Activated CD8-positive, alpha-beta T cell treated with anti-CD3 and anti-CD28 coated beads, Interleukin-2, amount 10 ng/mL, durations not matched to agents 7 days and 5 days (primary cell): ENCODE data around the gene IL17RE. TPM values are rescaled to one million over a fixed set of nuclear protein-coding genes. Genes with fewer than 3 reads are reported as not detected.
A peak's percentile ranks its signal among the peaks of the same experiment; 100 is the strongest.
"Not testable (repeated sequence)": the region's sequence is repeated elsewhere in the genome, so short reads cannot be mapped to it uniquely, and the experiment has no call there.

Experiments used
- ATAC-seq: fragments of 150-1000 bp; cut with Tn5 transposase; one replicate; pipeline ENCODE4 v1.10.0; 2021; ENCODE audit warnings: moderate library complexity
- CTCF ChIA-PET: fragments of 350-600 bp; sonication (Branson Sonifier 250); formaldehyde crosslinking; loops from one replicate; lab custom pipeline; 2021; ENCODE audit warnings: antibody characterized with exemption; lab: Charles Lee
- POLR2A ChIA-PET: fragments of 350-600 bp; sonication (Branson Sonifier 250); formaldehyde crosslinking; loops from one replicate; lab custom pipeline; 2021; ENCODE audit warnings: antibody characterized with exemption; lab: Charles Lee
- DNase-seq: peaks from one replicate; pipeline ENCODE4 v3.0.0-alpha.2; 2020
- H3K27ac Mint-ChIP-seq: one replicate; pipeline ENCODE4 v1.8.0; 2021; ENCODE audit warnings: mild to moderate bottlenecking, mixed read lengths
- H3K27me3 Mint-ChIP-seq: one replicate; pipeline ENCODE4 v1.8.0; 2021; ENCODE audit warnings: low read depth, mixed read lengths
- H3K36me3 Mint-ChIP-seq: one replicate; pipeline ENCODE4 v1.8.0; 2021; ENCODE audit warnings: low read depth, mixed read lengths
- H3K4me1 Mint-ChIP-seq: one replicate; pipeline ENCODE4 v1.8.0; 2021; ENCODE audit warnings: low read depth, mixed read lengths
- H3K4me3 Mint-ChIP-seq: one replicate; pipeline ENCODE4 v1.8.0; 2021; ENCODE audit warnings: mild to moderate bottlenecking, mixed read lengths
- H3K9me3 Mint-ChIP-seq: one replicate; pipeline ENCODE4 v1.8.0; 2022; ENCODE audit warnings: mixed read lengths; ENCODE audit not compliant: insufficient read depth
- total RNA-seq, 2 experiments: library from RNA; stranded (reverse); gene quantifications; one replicate each; pipeline ENCODE4 v1.2.3, GENCODE V29; 2021

The IL17RE gene
- total RNA-seq, 2 experiments from 2014 or later, result 1.3 to 1.8 TPM

DNA sequence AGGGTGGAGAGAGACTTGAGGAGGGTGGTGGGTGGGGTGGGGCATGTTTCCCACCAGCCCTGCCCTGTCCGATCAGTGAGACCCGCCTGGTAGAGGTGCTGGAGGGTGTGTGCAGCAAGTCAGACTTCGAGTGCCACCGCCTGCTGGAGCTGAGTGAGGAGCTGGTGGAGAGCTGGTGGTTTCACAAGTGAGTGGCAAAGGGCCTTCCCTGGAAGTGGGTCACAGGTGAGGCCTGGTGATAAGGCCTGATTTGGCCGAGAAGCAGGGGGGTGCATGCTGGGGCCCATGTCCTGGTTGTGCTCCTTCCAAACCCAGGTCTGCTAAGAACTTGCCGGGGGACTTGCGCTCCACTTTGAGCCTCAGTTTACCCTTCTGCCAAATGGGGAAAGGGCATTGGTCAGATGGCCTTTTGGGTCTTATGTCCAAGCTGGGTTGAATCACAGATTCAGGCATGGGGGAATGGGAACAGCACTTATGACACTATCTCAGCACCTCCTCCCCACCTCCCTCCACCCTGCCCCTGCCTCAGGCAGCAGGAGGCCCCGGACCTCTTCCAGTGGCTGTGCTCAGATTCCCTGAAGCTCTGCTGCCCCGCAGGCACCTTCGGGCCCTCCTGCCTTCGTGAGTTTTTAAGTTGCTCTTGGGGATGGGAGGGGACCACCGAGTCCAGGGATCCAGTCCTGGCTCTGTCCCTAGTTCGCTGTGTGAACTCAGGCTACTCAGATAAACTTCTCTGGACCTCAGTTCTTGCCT lies 35.0 kb downstream of the IL17RE start:
- H3K36me3 Mint-ChIP-seq, result peaks cover 22% of the 10 kb centered on the region
- no peaks in the 10 kb centered on the region for H3K9me3 Mint-ChIP-seq
- no peak overlapping the region for H3K4me3 Mint-ChIP-seq
- no peaks in the 10 kb centered on the region for H3K27me3 Mint-ChIP-seq
- DNase-seq, result no peak
- peaks cover 22% of the 10 kb centered on the region for H3K4me1 Mint-ChIP-seq
- no peak for ATAC-seq
- ChIA-PET POLR2A (no interaction called here), CTCF (no interaction called here)
- no peak overlapping the region for H3K27ac Mint-ChIP-seq

DNA sequence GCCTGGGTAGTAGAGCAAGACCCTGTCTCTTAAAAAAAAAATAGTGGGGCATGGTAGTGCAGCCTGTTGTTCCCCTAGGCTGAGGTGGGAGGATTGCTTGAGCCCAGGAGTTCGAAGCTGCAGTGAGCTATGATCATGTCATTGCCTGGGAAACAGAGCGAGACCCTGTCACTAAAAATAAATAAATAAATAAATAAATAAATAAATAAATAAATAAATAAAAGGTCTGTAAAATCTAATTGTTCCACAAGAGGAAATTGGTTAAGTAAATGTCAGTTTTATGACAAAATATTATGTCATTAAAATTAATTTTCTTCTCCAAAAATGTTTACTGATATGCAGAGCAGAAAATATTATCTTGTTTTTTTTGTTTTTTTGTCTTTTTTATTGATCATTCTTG lies 36.3 kb downstream of the IL17RE start:
- DNase-seq (no peak), ATAC-seq (no peak)
- Mint-ChIP-seq H3K27me3 (no peaks in the 10 kb centered on the region), H3K9me3 (no peaks in the 10 kb centered on the region), H3K4me3 (no peak overlapping the region), H3K4me1 (peaks cover 20% of the 10 kb centered on the region), H3K36me3 (peaks cover 25% of the 10 kb centered on the region), H3K27ac (no peak overlapping the region)
- CTCF ChIA-PET, result no interaction called here
- POLR2A ChIA-PET, result interaction anchor here (0.8 kb wide), 1 partner anchor 46 kb away, joined by 4 read pairs; no protein-coding TSS in a partner anchor

DNA sequence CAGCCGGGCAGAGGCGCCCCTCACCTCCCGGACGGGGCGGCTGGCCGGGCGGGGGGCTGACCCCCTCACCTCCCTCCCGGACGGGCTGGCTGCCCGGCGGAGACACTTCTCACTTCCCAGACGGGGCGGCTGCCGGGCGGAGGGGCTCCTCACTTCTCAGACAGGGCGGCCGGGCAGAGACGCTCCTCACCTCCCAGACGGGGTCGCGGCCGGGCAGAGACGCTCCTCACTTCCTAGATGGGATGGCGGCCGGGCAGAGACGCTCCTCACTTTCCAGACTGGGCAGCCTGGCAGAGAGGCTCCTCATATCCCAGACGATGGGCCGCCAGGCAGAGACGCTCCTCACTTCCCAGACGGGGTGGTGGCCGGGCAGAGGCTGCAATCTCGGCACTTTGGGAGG lies 37.3 kb downstream of the IL17RE start:
- H3K36me3 Mint-ChIP-seq, result peaks cover 25% of the 10 kb centered on the region
- H3K27ac Mint-ChIP-seq, ATAC-seq, H3K27me3 Mint-ChIP-seq, CTCF ChIA-PET, H3K9me3 Mint-ChIP-seq, POLR2A ChIA-PET, DNase-seq, H3K4me3 Mint-ChIP-seq: not testable (repeated sequence)
- H3K4me1 Mint-ChIP-seq, result peaks cover 11% of the 10 kb centered on the region

DNA sequence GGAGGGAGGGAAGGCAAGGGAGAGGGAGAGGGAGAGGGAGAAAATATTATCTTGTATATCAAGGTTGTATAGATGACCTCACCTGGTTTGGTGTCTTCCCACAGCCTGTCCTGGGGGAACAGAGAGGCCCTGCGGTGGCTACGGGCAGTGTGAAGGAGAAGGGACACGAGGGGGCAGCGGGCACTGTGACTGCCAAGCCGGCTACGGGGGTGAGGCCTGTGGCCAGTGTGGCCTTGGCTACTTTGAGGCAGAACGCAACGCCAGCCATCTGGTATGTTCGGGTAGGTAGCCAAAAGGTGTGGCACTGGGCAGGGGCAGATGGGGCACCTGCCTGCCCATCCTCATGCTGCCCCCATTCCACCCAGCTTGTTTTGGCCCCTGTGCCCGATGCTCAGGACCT lies 38.1 kb downstream of the IL17RE start:
- H3K27me3 Mint-ChIP-seq, result no peaks in the 10 kb centered on the region
- H3K27ac Mint-ChIP-seq, result no peak overlapping the region
- no peak for ATAC-seq
- H3K9me3 Mint-ChIP-seq, result no peaks in the 10 kb centered on the region
- ChIA-PET CTCF (no interaction called here), POLR2A (no interaction called here)
- H3K4me1 Mint-ChIP-seq, result peaks cover 2% of the 10 kb centered on the region
- H3K36me3 Mint-ChIP-seq, result peaks cover 17% of the 10 kb centered on the region
- DNase-seq, result no peak
- no peak overlapping the region for H3K4me3 Mint-ChIP-seq

DNA sequence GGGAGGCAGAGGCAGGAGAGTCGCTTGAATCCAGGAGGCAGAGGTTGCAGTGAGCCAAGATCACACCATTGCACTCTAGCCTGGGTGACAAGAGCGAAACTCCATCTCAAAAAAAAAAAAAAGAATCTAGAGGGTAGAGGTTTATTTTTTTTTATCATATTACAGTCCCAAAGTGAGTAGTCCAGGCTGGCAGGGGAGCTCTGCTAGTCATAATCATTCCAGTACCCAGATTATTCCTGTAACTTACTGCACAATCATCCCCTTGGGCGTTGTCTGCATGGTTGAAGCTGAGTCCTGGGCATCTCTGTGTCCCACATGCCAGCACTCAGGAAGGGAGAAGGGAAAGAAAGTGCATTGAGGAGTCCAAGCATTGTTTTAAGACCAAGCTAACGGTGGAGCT lies 39.5 kb downstream of the IL17RE start:
- Mint-ChIP-seq H3K27ac (no peak overlapping the region), H3K9me3 (no peaks in the 10 kb centered on the region), H3K36me3 (peaks cover 14% of the 10 kb centered on the region), H3K4me3 (no peak overlapping the region), H3K4me1 (peaks cover 3% of the 10 kb centered on the region), H3K27me3 (no peaks in the 10 kb centered on the region)
- no peak for DNase-seq
- ChIA-PET POLR2A (interaction anchor here (0.6 to 1.4 kb wide), 3 partner anchors 12 to 276 kb away, joined by 3 read pairs; no protein-coding TSS in a partner anchor), CTCF (interaction anchor here (0.7 to 2.1 kb wide), 3 partner anchors 9 to 11 kb away, joined by 3 to 15 read pairs (median 3); partner anchors contain the start of genes CRELD1 and PRRT3)
- no peak for ATAC-seq

DNA sequence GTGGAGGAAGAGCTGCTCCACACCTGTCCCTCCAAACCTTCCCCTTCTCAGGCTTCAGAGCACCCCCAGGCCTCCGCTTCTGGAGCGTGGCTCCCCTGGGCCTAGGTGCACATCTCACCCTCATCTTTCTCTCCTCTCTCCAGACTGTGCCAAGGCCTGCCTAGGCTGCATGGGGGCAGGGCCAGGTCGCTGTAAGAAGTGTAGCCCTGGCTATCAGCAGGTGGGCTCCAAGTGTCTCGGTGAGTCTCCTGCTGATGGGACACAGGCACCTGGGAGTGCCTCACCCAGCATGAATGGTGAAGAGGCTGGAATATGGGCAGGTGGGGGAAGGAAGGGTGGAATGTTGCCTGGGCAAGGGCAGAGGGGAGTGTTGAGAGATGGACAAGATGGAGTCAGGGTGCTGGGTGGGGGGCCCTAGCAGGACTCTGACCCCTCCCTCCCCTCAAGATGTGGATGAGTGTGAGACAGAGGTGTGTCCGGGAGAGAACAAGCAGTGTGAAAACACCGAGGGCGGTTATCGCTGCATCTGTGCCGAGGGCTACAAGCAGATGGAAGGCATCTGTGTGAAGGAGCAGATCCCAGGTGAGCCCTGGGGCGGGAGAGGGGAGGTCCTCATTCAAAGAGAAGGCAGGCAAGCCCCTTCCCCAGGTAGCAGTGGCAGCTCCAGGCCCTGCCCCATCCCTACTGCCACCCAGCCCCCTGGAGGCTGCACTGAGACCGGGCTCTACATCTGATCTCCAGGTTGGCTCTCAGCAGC lies 40.5 kb downstream of the IL17RE start:
- peaks cover 15% of the 10 kb centered on the region for H3K36me3 Mint-ChIP-seq
- ATAC-seq, result no peak
- H3K4me1 Mint-ChIP-seq, result peaks cover 3% of the 10 kb centered on the region
- ChIA-PET CTCF (interaction anchor here (2.1 kb wide), 1 partner anchor 10 kb away, joined by 15 read pairs; the partner anchor contains the start of gene CRELD1), POLR2A (interaction anchor here (0.6 to 1.4 kb wide), 2 partner anchors 53 to 556 kb away, joined by 3 read pairs; no protein-coding TSS in a partner anchor)
- no peak overlapping the region for H3K27ac Mint-ChIP-seq
- DNase-seq, result no peak
- no peaks in the 10 kb centered on the region for H3K9me3 Mint-ChIP-seq
- no peak overlapping the region for H3K4me3 Mint-ChIP-seq
- H3K27me3 Mint-ChIP-seq, result no peaks in the 10 kb centered on the region

DNA sequence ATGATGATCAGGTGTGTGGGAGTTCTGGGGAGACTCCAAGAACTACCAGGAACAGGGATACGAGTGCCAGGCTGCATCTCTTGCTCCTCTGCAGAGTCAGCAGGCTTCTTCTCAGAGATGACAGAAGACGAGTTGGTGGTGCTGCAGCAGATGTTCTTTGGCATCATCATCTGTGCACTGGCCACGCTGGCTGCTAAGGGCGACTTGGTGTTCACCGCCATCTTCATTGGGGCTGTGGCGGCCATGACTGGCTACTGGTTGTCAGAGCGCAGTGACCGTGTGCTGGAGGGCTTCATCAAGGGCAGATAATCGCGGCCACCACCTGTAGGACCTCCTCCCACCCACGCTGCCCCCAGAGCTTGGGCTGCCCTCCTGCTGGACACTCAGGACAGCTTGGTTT lies 41.6 kb downstream of the IL17RE start:
- Mint-ChIP-seq H3K27ac (no peak overlapping the region), H3K27me3 (no peaks in the 10 kb centered on the region), H3K9me3 (no peaks in the 10 kb centered on the region), H3K4me3 (no peak overlapping the region), H3K36me3 (peaks cover 13% of the 10 kb centered on the region), H3K4me1 (peaks cover 3% of the 10 kb centered on the region)
- ChIA-PET POLR2A (no interaction called here), CTCF (interaction anchor here (1.1 to 1.3 kb wide), 2 partner anchors 9 to 41 kb away, joined by 3 read pairs; partner anchors contain the start of gene IL17RE)
- ATAC-seq (no peak), DNase-seq (no peak)

DNA sequence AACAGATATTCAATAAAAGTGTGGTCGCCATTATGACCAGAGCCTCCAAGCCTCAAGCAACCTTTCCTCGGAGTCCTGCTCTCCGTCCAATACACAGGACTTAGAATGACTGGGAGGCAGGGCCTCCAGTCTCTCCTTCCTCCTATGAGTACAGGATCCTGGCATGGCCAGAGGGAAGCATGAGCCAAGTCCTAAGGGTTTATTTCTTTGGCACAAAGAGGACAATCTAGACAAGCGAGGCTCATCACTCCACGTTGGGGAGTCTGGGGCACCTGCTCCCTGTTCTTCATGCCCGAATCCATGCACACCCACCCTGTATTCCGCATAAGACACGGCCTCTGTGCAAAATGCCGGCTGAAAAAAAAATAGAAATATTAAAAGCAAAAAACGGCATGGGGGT lies 42.7 kb downstream of the IL17RE start:
- H3K4me1 Mint-ChIP-seq, result peaks cover 3% of the 10 kb centered on the region
- peaks cover 16% of the 10 kb centered on the region for H3K36me3 Mint-ChIP-seq
- H3K9me3 Mint-ChIP-seq, result no peaks in the 10 kb centered on the region
- ChIA-PET POLR2A (no interaction called here), CTCF (interaction anchor here (1.3 to 2.1 kb wide), 2 partner anchors 13 to 218 kb away, joined by 3 to 46 read pairs; partner anchors contain the start of gene CRELD1)
- no peak overlapping the region for H3K27ac Mint-ChIP-seq
- no peaks in the 10 kb centered on the region for H3K27me3 Mint-ChIP-seq
- DNase-seq (no peak), ATAC-seq (no peak)
- peak overlapping the region; percentile 38 for H3K4me3 Mint-ChIP-seq

DNA sequence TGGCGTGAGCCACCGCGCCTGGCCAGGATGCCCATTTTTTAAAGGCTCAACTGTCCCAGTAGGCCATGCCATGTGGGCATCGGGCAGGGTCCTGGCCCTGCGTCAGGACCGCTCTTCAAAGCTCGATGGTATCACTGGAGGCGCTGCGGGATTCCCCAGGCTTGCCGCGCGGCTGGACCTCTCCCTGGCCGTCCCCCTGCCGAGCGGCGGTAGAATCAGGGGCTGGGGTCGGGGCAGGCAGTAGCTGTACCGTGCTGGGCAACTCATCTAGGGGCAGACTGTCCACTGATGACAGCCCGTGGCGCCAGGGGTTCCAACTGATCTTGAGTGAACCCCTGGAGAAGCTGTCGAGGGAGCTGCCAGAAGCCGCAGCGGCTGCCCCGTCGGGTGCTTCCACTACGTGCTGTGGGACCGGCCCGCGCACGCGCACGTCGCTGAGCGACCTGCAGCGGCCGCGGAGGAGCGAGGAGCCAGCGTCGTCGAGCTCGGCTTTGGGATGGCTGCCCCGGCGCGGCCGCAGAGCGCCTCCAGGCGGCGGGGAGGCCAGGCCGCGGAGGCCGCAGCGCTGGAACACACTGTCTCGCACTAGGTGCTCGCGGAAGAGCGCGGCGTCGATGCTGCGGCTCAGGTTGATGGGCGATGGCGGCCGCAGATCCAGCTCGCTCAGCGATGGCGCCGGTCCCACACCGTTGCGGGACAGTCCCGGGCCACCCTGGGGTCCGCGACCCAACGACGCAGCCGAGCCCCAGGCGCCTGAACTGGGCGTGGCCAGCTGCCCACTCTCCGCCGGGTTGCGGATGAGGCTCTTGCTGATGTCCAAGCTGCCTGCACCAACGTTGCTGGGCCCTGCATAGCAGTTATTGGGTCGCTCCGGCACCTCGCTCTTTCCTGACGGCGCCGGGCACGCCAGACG lies 43.7 kb downstream of the IL17RE start:
- POLR2A ChIA-PET, result interaction anchor here (1.0 kb wide), 2 partner anchors 14 to 103 kb away, joined by 4 read pairs; partner anchors contain the start of gene RPUSD3
- Mint-ChIP-seq H3K36me3 (peaks cover 13% of the 10 kb centered on the region), H3K9me3 (no peaks in the 10 kb centered on the region), H3K4me1 (peaks cover 12% of the 10 kb centered on the region), H3K4me3 (peak overlapping the region; percentile 76), H3K27ac (peak overlapping the region; percentile 78), H3K27me3 (no peaks in the 10 kb centered on the region)
- DNase-seq, result peak; percentile 81
- ATAC-seq, result peak; percentile 90
- CTCF ChIA-PET, result interaction anchor here (0.6 to 2.1 kb wide), 18 partner anchors 9 to 219 kb away, joined by 3 to 46 read pairs (median 4); partner anchors contain the start of genes ARPC4, CRELD1, FANCD2 and JAGN1

DNA sequence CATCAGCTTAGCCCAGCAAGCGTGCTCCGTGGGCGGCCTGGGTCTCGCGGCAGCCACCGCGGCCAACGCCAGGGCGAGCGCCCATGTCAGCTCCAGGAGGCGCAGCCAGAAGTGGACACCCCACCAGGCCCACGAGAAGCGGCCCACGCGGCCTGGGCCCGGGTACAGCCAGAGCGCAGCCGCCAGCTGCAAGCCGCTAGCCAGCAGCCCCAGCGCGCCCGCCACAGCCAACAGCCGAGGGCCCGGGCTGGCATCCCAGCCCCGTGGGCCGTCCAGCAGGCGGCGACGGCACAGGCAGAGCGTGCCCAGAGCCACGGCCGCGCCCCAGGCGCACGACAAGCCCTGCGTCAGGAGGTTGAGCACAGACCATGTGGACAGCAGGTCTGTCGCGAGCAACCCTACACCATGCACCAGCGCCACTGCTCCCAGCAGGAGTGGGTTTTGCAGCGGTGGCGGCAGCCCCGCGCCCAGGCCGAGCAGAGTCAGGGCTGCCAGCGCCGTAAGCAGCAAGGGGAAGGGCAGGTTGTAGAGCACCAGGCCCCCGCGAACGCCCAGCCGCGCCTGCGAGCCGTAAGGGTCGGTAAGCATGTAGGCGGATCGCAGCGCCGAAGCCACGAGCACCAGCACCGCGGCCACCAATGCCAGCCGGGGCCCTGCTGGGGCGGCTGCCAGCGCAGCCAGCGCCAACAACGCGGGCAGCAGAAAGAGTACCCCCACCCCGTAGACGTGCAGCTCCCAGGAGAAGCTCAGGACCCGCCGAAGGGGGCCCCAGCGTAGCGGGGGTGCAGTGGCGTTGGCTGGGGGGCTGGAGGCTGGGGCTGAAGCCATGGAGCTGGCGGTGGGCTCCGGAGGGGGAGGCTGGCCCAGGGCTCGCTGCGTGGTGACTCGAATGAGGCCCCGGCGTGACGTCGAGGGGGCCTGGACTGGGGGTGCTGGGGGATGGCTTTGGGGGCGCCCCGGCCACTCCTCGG lies 44.7 kb downstream of the IL17RE start:
- ChIA-PET CTCF (interaction anchor here (0.9 to 2.1 kb wide), 10 partner anchors 8 to 165 kb away, joined by 3 to 46 read pairs (median 4); partner anchors contain the start of genes CRELD1, FANCD2 and JAGN1), POLR2A (interaction anchor here (1.0 kb wide), 2 partner anchors 15 to 104 kb away, joined by 4 read pairs; partner anchors contain the start of gene RPUSD3)
- H3K4me1 Mint-ChIP-seq, result peaks cover 18% of the 10 kb centered on the region
- no peak overlapping the region for H3K27ac Mint-ChIP-seq
- DNase-seq (no peak), ATAC-seq (no peak)
- H3K27me3 Mint-ChIP-seq, result no peaks in the 10 kb centered on the region
- H3K4me3 Mint-ChIP-seq, result no peak overlapping the region
- no peaks in the 10 kb centered on the region for H3K9me3 Mint-ChIP-seq
- peaks cover 12% of the 10 kb centered on the region for H3K36me3 Mint-ChIP-seq
